ENCODE measurements around the gene AIDA.

The AIDA gene

DNA sequence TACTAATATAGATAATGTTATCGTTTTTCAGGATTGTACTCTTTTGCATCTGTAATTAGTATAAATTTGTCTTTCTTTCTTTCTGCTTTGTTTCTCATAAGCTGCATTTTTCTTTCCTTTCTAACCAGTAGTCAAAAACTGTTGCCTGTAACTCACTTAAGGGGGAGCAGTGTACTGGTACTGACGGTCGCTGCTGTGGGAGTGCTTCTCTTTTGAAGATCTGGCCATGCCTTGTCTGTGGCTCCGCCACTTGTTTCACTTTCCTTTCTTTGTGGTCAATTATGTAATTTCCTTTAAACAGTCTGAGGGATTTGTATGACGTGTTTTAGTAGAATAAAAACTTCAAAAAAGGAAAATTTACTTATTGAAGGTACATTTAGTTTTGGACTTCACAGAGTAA, 57.4 kb downstream of the AIDA start:
- H3K9me3 ChIP-seq (ENCODE audit: control insufficient read depth in 5 of 5, low read length in 5 of 5), result no peaks in the 10 kb centered on the region
- H3K4me3 ChIP-seq (ENCODE audit: low read depth in 1 of 5, low read length in 5 of 5), result no peak overlapping the region
- H3K9ac ChIP-seq (ENCODE audit: low read length in 5 of 5), result peak overlapping the region in 2 of 5 donors; percentile 11 to 46
- H3K36me3 ChIP-seq (ENCODE audit: control insufficient read depth in 5 of 5, insufficient read depth in 5 of 5, low read length in 5 of 5), result peaks cover 78 to 90% (median 87%) of the 10 kb centered on the region in 5 donors
- H3K27ac ChIP-seq (ENCODE audit: low read depth, low read length), result peak overlapping the region; percentile 25
- H3K4me1 ChIP-seq (ENCODE audit: control insufficient read depth in 5 of 5, insufficient read depth in 5 of 5, low read length in 5 of 5), result peaks cover 0 to 7% (median 4%) of the 10 kb centered on the region in 5 donors
- no peaks in the 10 kb centered on the region for H3K27me3 ChIP-seq (ENCODE audit: control insufficient read depth in 5 of 5, insufficient read depth in 4 of 5, low read length in 5 of 5)

DNA sequence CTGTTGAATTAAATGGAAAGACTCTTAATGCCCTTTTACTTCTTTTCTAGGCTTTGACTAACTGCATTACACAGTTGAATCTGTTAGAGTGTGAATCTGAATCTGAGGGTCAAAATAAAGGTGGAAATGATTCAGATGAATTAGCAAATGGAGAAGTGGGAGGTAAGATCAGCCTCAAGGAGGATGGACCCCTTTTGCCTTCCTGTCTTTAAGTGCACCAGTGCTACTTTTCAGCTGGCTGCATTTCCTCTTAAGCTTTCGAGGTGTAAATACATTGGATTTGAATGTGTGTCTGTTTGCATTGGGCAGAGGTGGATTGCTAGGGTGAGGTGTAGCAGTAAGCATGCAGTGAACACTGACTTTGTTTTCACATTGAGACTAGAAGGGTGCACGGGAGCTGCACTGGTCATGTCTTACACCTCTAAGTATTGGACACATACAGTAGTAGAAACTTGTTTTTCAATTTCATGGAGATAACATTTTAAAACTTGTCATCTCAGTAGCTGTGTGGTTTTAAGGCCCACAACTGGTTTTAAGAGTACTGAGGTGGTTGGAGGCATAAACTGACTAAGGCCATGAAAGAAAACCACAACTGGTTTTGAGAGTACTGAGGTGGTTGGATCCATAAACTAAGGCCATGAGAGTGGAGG, 59.0 kb downstream of the AIDA start:
- peak overlapping the region in 1 of 5 donors; percentile 35 for H3K9ac ChIP-seq (ENCODE audit: low read length in 5 of 5)
- H3K27ac ChIP-seq (ENCODE audit: low read depth, low read length), result no peak overlapping the region
- H3K9me3 ChIP-seq (ENCODE audit: control insufficient read depth in 5 of 5, low read length in 5 of 5), result no peaks in the 10 kb centered on the region
- no peak overlapping the region for H3K4me3 ChIP-seq (ENCODE audit: low read depth in 1 of 5, low read length in 5 of 5)
- H3K36me3 ChIP-seq (ENCODE audit: control insufficient read depth in 5 of 5, insufficient read depth in 5 of 5, low read length in 5 of 5), result peaks cover 72 to 83% (median 79%) of the 10 kb centered on the region in 5 donors
- H3K4me1 ChIP-seq (ENCODE audit: control insufficient read depth in 5 of 5, insufficient read depth in 5 of 5, low read length in 5 of 5), result peaks cover 0 to 7% (median 4%) of the 10 kb centered on the region in 5 donors
- H3K27me3 ChIP-seq (ENCODE audit: control insufficient read depth in 5 of 5, insufficient read depth in 4 of 5, low read length in 5 of 5), result no peaks in the 10 kb centered on the region

GRCh38 chr1:222652676-222653075, 59.6 kb downstream of the AIDA start:
- H3K27me3 ChIP-seq (ENCODE audit: control insufficient read depth in 5 of 5, insufficient read depth in 4 of 5, low read length in 5 of 5), result no peaks in the 10 kb centered on the region
- H3K36me3 ChIP-seq (ENCODE audit: control insufficient read depth in 5 of 5, insufficient read depth in 5 of 5, low read length in 5 of 5), result peaks cover 66 to 78% (median 75%) of the 10 kb centered on the region in 5 donors
- H3K9ac ChIP-seq (ENCODE audit: low read length in 5 of 5), result no peak overlapping the region
- no peak overlapping the region for H3K4me3 ChIP-seq (ENCODE audit: low read depth in 1 of 5, low read length in 5 of 5)
- H3K9me3 ChIP-seq (ENCODE audit: control insufficient read depth in 5 of 5, low read length in 5 of 5), result no peaks in the 10 kb centered on the region
- H3K27ac ChIP-seq (ENCODE audit: low read depth, low read length), result no peak overlapping the region
- peaks cover 0 to 7% (median 4%) of the 10 kb centered on the region in 5 donors for H3K4me1 ChIP-seq (ENCODE audit: control insufficient read depth in 5 of 5, insufficient read depth in 5 of 5, low read length in 5 of 5)

GRCh38 chr1:222644636-222644980, 67.7 kb downstream of the AIDA start:
- Histone ChIP-seq H3K27ac (ENCODE audit: low read depth, low read length) (peak overlapping the region; percentile 98), H3K4me1 (ENCODE audit: control insufficient read depth in 5 of 5, insufficient read depth in 5 of 5, low read length in 5 of 5) (peaks cover 0 to 20% (median 16%) of the 10 kb centered on the region in 5 donors), H3K27me3 (ENCODE audit: control insufficient read depth in 5 of 5, insufficient read depth in 4 of 5, low read length in 5 of 5) (no peaks in the 10 kb centered on the region), H3K9ac (ENCODE audit: low read length in 5 of 5) (peak overlapping the region; percentile 97 to 99 (median 98)), H3K4me3 (ENCODE audit: low read depth in 1 of 5, low read length in 5 of 5) (peak overlapping the region; percentile 93 to 100 (median 99)), H3K9me3 (ENCODE audit: control insufficient read depth in 5 of 5, low read length in 5 of 5) (no peaks in the 10 kb centered on the region), H3K36me3 (ENCODE audit: control insufficient read depth in 5 of 5, insufficient read depth in 5 of 5, low read length in 5 of 5) (peaks cover 5 to 22% (median 13%) of the 10 kb centered on the region in 5 donors)

DNA sequence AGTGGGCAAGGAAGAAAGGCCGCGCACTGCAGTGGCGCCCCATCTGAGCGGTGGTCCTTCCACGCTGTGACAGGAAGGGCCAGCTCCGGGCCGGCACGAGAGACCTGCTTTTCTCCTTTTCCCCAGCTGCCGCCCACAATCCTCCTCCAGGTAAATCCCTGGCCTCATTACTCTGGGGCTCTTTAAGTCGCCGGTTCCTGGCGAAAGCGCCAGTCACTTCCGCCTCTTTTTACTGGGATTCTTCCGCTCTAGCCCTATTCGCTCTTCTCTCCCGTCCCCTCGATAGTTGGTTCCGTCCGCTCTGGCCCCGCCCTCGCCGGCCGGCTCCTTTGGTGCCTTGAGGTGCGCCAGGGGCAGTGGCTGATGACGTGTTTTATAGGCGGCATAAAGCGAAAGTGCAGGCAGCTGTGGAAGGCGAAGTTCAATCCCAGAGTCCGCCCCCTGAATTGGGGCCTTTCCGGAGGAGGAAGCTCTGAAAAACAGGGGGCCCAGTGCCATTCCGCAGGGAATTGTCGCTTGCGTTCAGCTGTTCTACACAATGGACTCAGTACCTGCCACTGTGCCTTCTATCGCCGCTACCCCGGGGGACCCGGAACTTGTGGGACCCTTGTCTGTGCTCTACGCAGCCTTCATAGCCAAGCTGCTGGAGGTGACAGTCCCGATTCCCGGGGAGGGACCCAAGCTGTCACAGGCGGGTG, 68.2 kb downstream of the AIDA start:
- no peaks in the 10 kb centered on the region for H3K27me3 ChIP-seq (ENCODE audit: control insufficient read depth in 5 of 5, insufficient read depth in 4 of 5, low read length in 5 of 5)
- H3K9ac ChIP-seq (ENCODE audit: low read length in 5 of 5), result peak overlapping the region; percentile 97 to 99 (median 98)
- H3K27ac ChIP-seq (ENCODE audit: low read depth, low read length), result peak overlapping the region; percentile 98
- H3K4me1 ChIP-seq (ENCODE audit: control insufficient read depth in 5 of 5, insufficient read depth in 5 of 5, low read length in 5 of 5), result peaks cover 0 to 20% (median 16%) of the 10 kb centered on the region in 5 donors
- peaks cover 4 to 27% (median 10%) of the 10 kb centered on the region in 5 donors for H3K36me3 ChIP-seq (ENCODE audit: control insufficient read depth in 5 of 5, insufficient read depth in 5 of 5, low read length in 5 of 5)
- H3K9me3 ChIP-seq (ENCODE audit: control insufficient read depth in 5 of 5, low read length in 5 of 5), result no peaks in the 10 kb centered on the region
- peak overlapping the region; percentile 93 to 100 (median 99) for H3K4me3 ChIP-seq (ENCODE audit: low read depth in 1 of 5, low read length in 5 of 5)

GRCh38 chr1:222643606-222643937, 68.7 kb downstream of the AIDA start:
- Histone ChIP-seq H3K9ac (ENCODE audit: low read length in 5 of 5) (peak overlapping the region; percentile 90 to 99 (median 98)), H3K4me3 (ENCODE audit: low read depth in 1 of 5, low read length in 5 of 5) (peak overlapping the region; percentile 93 to 100 (median 99)), H3K4me1 (ENCODE audit: control insufficient read depth in 5 of 5, insufficient read depth in 5 of 5, low read length in 5 of 5) (peaks cover 0 to 20% (median 16%) of the 10 kb centered on the region in 5 donors), H3K27ac (ENCODE audit: low read depth, low read length) (peak overlapping the region; percentile 98), H3K36me3 (ENCODE audit: control insufficient read depth in 5 of 5, insufficient read depth in 5 of 5, low read length in 5 of 5) (peaks cover 3 to 27% (median 8%) of the 10 kb centered on the region in 5 donors), H3K9me3 (ENCODE audit: control insufficient read depth in 5 of 5, low read length in 5 of 5) (no peaks in the 10 kb centered on the region), H3K27me3 (ENCODE audit: control insufficient read depth in 5 of 5, insufficient read depth in 4 of 5, low read length in 5 of 5) (no peaks in the 10 kb centered on the region)

DNA sequence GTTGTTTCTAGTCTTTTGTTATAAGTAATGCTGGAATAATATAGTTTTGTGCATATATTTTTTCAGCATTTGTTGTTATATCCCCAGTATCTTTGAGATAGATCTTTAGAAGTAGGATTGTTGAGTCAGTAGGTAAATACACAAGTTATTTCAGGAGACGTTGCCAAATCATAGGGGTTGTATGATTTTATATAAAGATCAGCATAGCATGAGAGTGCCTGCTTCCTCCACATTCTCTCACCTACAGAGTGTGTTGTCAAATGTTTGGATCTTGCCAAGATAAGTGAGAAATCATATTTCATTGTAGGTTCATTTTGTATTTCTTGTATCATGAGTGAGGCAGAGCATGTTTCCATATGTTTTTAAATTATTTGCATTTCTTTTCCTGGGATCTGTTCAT, 69.8 kb downstream of the AIDA start:
- Histone ChIP-seq H3K4me3 (ENCODE audit: low read depth in 1 of 5, low read length in 5 of 5) (no peak overlapping the region), H3K4me1 (ENCODE audit: control insufficient read depth in 5 of 5, insufficient read depth in 5 of 5, low read length in 5 of 5) (peaks cover 0 to 20% (median 16%) of the 10 kb centered on the region in 5 donors), H3K9me3 (ENCODE audit: control insufficient read depth in 5 of 5, low read length in 5 of 5) (no peaks in the 10 kb centered on the region), H3K36me3 (ENCODE audit: control insufficient read depth in 5 of 5, insufficient read depth in 5 of 5, low read length in 5 of 5) (peaks cover 4 to 21% (median 8%) of the 10 kb centered on the region in 5 donors), H3K27ac (ENCODE audit: low read depth, low read length) (no peak overlapping the region), H3K9ac (ENCODE audit: low read length in 5 of 5) (no peak overlapping the region), H3K27me3 (ENCODE audit: control insufficient read depth in 5 of 5, insufficient read depth in 4 of 5, low read length in 5 of 5) (no peaks in the 10 kb centered on the region)

GRCh38 chr1:222641269-222641948, 70.9 kb downstream of the AIDA start:
- Histone ChIP-seq H3K27me3 (ENCODE audit: control insufficient read depth in 5 of 5, insufficient read depth in 4 of 5, low read length in 5 of 5) (no peaks in the 10 kb centered on the region), H3K4me3 (ENCODE audit: low read depth in 1 of 5, low read length in 5 of 5) (no peak overlapping the region), H3K27ac (ENCODE audit: low read depth, low read length) (no peak overlapping the region), H3K4me1 (ENCODE audit: control insufficient read depth in 5 of 5, insufficient read depth in 5 of 5, low read length in 5 of 5) (peaks cover 0 to 20% (median 16%) of the 10 kb centered on the region in 5 donors), H3K9me3 (ENCODE audit: control insufficient read depth in 5 of 5, low read length in 5 of 5) (no peaks in the 10 kb centered on the region), H3K9ac (ENCODE audit: low read length in 5 of 5) (no peak overlapping the region), H3K36me3 (ENCODE audit: control insufficient read depth in 5 of 5, insufficient read depth in 5 of 5, low read length in 5 of 5) (peaks cover 2 to 20% (median 11%) of the 10 kb centered on the region in 5 donors)

DNA sequence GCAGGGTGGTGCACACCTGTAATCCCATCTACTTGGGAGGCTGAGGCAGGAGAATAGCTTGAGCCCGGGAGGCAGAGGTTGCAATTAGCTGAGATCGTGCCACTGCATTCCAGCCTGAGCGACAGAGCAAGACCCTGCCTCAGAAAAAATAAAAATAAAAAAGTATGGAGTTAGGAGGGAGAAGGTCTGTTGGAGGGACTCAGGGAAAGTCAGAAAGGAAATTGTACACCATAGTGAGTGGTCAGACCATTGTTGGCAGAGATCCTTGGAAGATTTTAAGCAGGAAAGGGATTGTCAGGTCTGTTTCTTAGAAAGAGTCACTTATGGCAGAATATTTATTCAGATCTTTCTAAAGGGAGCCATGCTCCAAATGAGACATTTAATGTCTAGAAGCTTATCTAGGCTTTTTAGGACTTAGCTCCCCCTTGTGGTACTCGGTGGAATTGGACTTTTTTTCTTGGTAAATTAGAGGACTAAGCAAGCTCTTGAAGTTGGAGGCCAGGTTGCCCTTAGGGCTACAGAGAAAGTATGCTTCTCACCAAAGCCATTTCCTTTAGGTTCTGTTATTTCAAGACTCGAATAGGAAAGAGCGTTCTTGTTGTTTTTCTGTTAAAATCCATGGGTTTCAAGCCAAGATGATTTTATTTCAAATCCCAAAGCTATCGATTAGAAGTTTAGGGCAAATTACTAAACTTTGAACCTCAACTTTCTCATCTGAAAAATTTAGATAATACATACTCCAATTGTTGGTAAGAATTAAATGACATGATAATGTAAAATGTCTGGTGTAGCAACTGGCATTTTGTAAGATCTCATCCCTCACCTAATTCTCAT, 77.9 kb downstream of the AIDA start:
- H3K4me1 ChIP-seq (ENCODE audit: control insufficient read depth in 5 of 5, insufficient read depth in 5 of 5, low read length in 5 of 5), result peaks cover 0 to 2% (median 0%) of the 10 kb centered on the region in 5 donors
- H3K36me3 ChIP-seq (ENCODE audit: control insufficient read depth in 5 of 5, insufficient read depth in 5 of 5, low read length in 5 of 5), result peaks cover 20 to 58% (median 32%) of the 10 kb centered on the region in 5 donors
- H3K4me3 ChIP-seq (ENCODE audit: low read depth in 1 of 5, low read length in 5 of 5), result no peak overlapping the region
- no peaks in the 10 kb centered on the region for H3K9me3 ChIP-seq (ENCODE audit: control insufficient read depth in 5 of 5, low read length in 5 of 5)
- H3K27me3 ChIP-seq (ENCODE audit: control insufficient read depth in 5 of 5, insufficient read depth in 4 of 5, low read length in 5 of 5), result no peaks in the 10 kb centered on the region
- peak overlapping the region in 1 of 5 donors; percentile 28 for H3K9ac ChIP-seq (ENCODE audit: low read length in 5 of 5)
- H3K27ac ChIP-seq (ENCODE audit: low read depth, low read length), result no peak overlapping the region
